HL-60 (cell line): ENCODE data around the gene DCDC1.

Experiments
- DNase-seq, 2 experiments: peaks; one replicate each; pipeline ENCODE4 v3.0.0-alpha.2; 2010 to 2020; ENCODE audit warnings: low read depth in 1 of 2, low spot score in 1 of 2
- H3K27ac ChIP-seq: fragments of 250-450 bp; sonication (Bioruptor Pico); replicated peaks from 2 replicates; pipeline ENCODE4 v1.5.1; 2020; ENCODE audit warnings: mild to moderate bottlenecking, moderate library complexity
- H3K27me3 ChIP-seq: fragments of 250-450 bp; sonication (Bioruptor Pico); 2 replicates; pipeline ENCODE4 v1.5.1; 2021; ENCODE audit warnings: mild to moderate bottlenecking, moderate library complexity; ENCODE audit not compliant: insufficient read depth, poor library complexity, severe bottlenecking
- H3K4me3 ChIP-seq: replicated peaks from 2 replicates; pipeline ENCODE4 v1.5.1; 2011; ENCODE audit warnings: mild to moderate bottlenecking, control low read depth, low read length; ENCODE audit not compliant: insufficient read depth
- GABPA ChIP-seq: IDR thresholded peaks from 2 replicates; pipeline ENCODE4 v1.6.1; 2012; ENCODE audit warnings: low read depth
- POLR2AphosphoS5 ChIP-seq: IDR thresholded peaks from 2 replicates; pipeline ENCODE4 v1.6.1; 2012; ENCODE audit warnings: low read depth
- SPI1 ChIP-seq: IDR thresholded peaks from 2 replicates; pipeline ENCODE4 v1.6.1; 2012; ENCODE audit warnings: low read depth, mild to moderate bottlenecking, borderline replicate concordance
- TF ChIP-seq, protein P1 (sequence below): IDR thresholded peaks from one replicate; pipeline ENCODE4 v1.5.1; 2011; ENCODE audit warnings: low read length, control low read depth, inconsistent platforms; ENCODE audit not compliant: insufficient read depth
- TF ChIP-seq, protein P2 (sequence below): IDR thresholded peaks from 2 replicates; pipeline ENCODE4 v1.6.1; 2012; ENCODE audit warnings: low read depth; ENCODE audit not compliant: insufficient replicate concordance

The DCDC1 gene

DNA sequence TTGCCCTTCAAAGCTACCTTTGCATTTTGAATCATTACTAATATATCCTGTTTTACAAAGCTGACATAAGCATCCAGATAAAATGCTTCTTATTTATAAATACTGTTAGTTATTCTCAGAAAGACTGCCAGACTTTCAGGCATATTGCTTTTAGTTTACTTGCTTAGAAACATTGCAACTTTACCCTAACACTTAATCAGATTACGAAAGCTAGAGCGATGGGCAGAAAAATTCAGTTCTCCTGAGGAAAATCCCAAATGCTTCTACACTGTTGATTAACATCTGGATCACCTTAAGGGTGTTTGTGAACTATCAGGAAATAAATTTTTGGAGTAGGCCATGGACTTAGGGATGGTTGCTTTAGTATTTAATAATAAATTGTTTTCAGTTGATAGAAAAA lies 493.7 kb downstream of the DCDC1 start:
- no peak for DNase-seq
- Histone ChIP-seq H3K4me3 (no peak overlapping the region), H3K27me3 (no peaks in the 10 kb centered on the region), H3K27ac (no peak overlapping the region)
- TF ChIP-seq, protein P1, sequence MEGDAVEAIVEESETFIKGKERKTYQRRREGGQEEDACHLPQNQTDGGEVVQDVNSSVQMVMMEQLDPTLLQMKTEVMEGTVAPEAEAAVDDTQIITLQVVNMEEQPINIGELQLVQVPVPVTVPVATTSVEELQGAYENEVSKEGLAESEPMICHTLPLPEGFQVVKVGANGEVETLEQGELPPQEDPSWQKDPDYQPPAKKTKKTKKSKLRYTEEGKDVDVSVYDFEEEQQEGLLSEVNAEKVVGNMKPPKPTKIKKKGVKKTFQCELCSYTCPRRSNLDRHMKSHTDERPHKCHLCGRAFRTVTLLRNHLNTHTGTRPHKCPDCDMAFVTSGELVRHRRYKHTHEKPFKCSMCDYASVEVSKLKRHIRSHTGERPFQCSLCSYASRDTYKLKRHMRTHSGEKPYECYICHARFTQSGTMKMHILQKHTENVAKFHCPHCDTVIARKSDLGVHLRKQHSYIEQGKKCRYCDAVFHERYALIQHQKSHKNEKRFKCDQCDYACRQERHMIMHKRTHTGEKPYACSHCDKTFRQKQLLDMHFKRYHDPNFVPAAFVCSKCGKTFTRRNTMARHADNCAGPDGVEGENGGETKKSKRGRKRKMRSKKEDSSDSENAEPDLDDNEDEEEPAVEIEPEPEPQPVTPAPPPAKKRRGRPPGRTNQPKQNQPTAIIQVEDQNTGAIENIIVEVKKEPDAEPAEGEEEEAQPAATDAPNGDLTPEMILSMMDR, result no peak
- TF ChIP-seq SPI1 (no peak), GABPA (no peak), POLR2AphosphoS5 (no peak)
- TF ChIP-seq, protein P2, sequence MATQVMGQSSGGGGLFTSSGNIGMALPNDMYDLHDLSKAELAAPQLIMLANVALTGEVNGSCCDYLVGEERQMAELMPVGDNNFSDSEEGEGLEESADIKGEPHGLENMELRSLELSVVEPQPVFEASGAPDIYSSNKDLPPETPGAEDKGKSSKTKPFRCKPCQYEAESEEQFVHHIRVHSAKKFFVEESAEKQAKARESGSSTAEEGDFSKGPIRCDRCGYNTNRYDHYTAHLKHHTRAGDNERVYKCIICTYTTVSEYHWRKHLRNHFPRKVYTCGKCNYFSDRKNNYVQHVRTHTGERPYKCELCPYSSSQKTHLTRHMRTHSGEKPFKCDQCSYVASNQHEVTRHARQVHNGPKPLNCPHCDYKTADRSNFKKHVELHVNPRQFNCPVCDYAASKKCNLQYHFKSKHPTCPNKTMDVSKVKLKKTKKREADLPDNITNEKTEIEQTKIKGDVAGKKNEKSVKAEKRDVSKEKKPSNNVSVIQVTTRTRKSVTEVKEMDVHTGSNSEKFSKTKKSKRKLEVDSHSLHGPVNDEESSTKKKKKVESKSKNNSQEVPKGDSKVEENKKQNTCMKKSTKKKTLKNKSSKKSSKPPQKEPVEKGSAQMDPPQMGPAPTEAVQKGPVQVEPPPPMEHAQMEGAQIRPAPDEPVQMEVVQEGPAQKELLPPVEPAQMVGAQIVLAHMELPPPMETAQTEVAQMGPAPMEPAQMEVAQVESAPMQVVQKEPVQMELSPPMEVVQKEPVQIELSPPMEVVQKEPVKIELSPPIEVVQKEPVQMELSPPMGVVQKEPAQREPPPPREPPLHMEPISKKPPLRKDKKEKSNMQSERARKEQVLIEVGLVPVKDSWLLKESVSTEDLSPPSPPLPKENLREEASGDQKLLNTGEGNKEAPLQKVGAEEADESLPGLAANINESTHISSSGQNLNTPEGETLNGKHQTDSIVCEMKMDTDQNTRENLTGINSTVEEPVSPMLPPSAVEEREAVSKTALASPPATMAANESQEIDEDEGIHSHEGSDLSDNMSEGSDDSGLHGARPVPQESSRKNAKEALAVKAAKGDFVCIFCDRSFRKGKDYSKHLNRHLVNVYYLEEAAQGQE, result no peak

DNA sequence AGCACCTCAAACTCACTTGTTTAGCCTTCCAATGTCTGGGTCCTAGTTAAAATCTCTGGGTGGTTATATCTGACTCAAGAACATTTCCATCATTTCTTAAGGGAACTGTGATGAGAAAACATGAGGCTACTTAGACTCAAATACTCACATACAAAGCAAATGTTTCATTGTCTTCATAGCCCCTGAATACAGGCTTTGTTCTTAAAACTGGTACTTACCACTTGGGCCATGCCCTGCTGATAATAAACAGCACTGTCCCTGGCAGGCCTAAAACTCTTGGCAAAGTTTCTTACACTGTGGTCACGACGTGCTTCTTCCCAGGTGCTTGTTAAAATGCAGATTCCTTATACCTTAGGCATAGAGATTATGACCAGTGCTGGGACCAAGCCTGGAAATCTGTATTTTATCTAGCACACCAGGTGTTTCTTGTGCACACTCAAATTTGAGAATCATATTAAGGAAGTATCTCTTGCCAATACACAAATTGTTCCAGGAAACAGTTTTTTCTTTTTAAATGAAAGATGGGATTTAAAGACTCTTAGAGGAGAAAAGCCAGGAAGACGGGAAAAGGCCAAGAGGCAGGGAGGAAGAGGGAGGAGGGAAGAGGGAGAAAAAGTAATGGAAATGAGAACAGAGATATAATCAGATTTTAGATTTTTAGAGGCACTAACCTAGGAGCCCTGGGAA lies 495.5 kb downstream of the DCDC1 start:
- no peaks in the 10 kb centered on the region for H3K27me3 ChIP-seq
- DNase-seq, result no peak
- H3K4me3 ChIP-seq, result no peak overlapping the region
- H3K27ac ChIP-seq, result no peak overlapping the region
- no peak for TF ChIP-seq GABPA
- TF ChIP-seq, protein P1, result no peak
- TF ChIP-seq POLR2AphosphoS5, result no peak
- TF ChIP-seq, protein P2, result no peak
- TF ChIP-seq SPI1, result no peak

DNA sequence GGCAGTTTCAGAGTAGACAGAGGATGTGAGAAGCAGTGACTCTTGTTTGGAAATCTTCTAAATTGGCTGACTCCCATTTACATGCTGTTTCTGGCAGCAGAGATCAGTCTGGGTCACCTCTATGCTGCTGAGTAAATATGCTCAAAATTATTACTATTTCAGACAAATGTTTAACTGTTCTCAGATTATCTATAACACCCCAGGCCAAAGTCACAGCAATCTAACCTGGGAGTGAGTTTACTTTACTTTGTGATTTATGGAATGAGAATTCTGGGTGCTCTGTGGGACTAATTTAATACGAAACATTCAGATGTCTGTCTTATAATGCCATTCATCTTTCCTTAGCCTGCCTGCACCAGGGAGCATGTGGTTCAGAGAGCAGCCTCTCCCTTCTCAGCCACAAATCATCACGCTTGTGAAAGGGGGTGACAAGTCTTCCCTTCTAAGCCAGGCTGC lies 500.9 kb downstream of the DCDC1 start:
- no peak for DNase-seq
- TF ChIP-seq, protein P1, result no peak
- TF ChIP-seq SPI1 (no peak), POLR2AphosphoS5 (no peak), GABPA (no peak)
- TF ChIP-seq, protein P2, result no peak
- no peak overlapping the region for H3K27ac ChIP-seq
- H3K27me3 ChIP-seq, result no peaks in the 10 kb centered on the region
- H3K4me3 ChIP-seq, result no peak overlapping the region
